IPS-11a (cell line): ENCODE measurements around the gene KCNE2.
"Not testable (repeated sequence)": the region's sequence is repeated elsewhere in the genome, so short reads cannot be mapped to it uniquely, and the experiment has no call there.

Experiments used
- H3K4me3 ChIP-seq: one replicate; pipeline ENCODE4 v1.5.1; 2013; ENCODE audit warnings: low read depth, low read length, control low read depth

KCNE2 gene

DNA sequence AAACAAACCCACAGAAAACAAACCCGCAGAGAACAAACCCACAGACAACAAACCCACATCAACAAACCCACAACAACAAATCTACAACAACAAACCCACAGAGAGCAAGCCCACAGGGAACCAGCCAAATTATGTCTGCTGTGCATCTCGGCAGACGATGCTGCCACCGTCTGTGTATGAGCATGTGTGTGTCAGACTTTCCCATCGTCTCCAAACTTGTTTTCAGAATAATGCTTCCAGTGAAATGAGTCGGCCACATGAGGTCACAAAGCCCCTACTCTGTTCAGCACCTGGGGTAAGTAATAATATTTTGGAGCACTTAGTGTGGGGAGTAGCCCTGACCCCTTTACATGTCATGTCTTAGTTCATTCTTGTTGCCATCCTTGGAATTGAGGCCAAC lies 42.3 kb downstream of the KCNE2 start:
- not testable (repeated sequence) for H3K4me3 ChIP-seq

DNA sequence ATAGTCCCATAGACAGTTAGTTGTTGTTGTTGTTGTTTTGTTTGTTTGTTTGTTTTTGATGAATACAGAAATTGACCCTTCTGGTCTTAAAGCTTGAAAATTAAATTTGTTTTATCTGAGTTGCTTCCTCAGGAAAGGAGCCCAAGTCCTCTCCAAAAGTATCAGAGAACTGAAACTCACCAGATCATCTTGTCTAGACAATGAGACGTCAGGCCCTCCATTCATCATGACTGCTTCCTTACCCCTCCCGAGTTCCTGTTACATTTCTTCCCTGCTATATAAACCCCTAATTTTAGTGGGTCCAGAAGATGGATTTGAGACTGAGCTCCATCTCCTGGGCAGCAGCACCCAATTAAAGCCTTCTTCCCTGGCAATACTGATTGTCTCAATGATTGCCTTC lies 42.9 kb downstream of the KCNE2 start:
- H3K4me3 ChIP-seq = not testable (repeated sequence)

DNA sequence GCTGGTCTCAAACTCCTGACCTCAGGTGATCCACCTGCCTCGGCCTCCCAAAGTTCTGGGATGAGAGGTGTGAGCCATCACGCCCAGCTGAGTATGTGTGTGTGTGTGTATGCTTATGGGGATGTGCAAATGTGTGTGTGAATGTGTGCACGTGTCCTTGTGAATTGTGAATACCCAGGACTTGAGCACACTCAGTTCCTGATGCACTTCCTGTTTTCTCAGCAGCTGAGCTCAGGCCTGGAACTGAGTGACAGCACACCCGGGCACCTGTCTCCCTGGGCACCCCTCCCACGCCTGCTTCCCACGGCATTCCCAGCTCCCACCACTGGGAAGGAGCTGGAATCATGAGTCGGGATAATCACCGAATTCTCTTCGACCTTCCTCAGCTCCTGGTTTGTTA lies 43.5 kb downstream of the KCNE2 start:
- not testable (repeated sequence) for H3K4me3 ChIP-seq

DNA sequence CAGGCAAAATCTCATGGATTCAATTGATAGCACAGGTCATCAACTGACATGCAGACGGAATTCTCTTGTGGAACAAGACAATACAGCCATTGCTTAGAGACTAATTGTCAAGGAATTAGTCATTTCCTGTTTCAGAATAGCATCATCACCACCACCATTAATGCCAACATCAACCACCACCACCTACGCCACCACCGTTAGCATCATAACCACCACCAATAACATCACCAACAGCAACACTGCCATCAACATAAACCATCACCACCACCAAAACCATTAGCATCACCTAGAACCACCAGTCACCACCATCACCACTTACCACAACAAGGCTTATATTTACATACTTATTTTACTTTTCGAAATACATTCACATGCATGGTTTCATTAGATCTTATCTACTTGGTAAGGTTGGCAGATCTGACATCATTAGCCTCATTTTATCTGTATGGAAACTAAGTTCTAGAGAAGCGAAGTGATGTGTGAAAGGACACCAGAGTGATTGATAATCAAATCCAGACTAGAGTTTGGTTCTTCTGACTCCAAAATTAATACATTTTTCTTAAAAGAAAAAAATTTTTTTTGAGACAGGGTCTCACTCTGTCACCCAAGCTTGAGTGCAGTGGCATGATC lies 53.8 kb downstream of the KCNE2 start:
- H3K4me3 ChIP-seq = not testable (repeated sequence)
